ENCODE measurements around the gene LARGE1.

Gene LARGE1

GRCh38 chr22:33555814-33556522 is 364.3 kb downstream of the LARGE1 start:
- no peak overlapping the region for H3K4me3 ChIP-seq (ENCODE audit: low read depth, low read length)
- TF ChIP-seq MYC (IDR thresholded peaks at IDR 0.05; ENCODE audit: low read depth, low read length) (no peak), POLR2A (IDR thresholded peaks at IDR 0.05; ENCODE audit: extremely low read depth, insufficient read length) (no peak)
- TF ChIP-seq, protein P1, sequence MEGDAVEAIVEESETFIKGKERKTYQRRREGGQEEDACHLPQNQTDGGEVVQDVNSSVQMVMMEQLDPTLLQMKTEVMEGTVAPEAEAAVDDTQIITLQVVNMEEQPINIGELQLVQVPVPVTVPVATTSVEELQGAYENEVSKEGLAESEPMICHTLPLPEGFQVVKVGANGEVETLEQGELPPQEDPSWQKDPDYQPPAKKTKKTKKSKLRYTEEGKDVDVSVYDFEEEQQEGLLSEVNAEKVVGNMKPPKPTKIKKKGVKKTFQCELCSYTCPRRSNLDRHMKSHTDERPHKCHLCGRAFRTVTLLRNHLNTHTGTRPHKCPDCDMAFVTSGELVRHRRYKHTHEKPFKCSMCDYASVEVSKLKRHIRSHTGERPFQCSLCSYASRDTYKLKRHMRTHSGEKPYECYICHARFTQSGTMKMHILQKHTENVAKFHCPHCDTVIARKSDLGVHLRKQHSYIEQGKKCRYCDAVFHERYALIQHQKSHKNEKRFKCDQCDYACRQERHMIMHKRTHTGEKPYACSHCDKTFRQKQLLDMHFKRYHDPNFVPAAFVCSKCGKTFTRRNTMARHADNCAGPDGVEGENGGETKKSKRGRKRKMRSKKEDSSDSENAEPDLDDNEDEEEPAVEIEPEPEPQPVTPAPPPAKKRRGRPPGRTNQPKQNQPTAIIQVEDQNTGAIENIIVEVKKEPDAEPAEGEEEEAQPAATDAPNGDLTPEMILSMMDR (IDR thresholded peaks at IDR 0.05; ENCODE audit: low read depth, low read length): no peak
- TF ChIP-seq, protein P2, sequence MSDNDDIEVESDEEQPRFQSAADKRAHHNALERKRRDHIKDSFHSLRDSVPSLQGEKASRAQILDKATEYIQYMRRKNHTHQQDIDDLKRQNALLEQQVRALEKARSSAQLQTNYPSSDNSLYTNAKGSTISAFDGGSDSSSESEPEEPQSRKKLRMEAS (IDR thresholded peaks at IDR 0.05; ENCODE audit: low read depth, low read length): no peak
- no peak for DNase-seq (ENCODE audit: low read depth)

DNA sequence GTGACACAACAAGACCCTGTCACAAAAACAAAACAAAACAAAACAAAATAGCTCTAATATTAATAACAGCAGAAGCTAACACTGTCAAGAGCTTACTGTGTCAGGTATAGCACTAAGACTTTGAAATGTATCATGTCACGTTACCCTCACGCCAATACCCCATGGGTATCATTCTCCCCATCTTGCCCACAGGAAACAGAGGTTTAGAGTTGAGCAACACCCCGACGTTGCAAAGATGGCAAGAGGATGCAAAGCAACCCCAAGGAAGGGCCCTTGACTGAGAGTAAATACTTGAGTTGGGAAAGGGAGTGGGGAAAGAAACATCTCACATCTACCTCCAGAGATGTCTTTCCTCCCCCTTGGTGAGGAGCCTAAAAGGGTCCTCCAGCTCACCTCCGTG is 366.8 kb downstream of the LARGE1 start:
- no peak overlapping the region for H3K4me3 ChIP-seq (ENCODE audit: low read depth, low read length)
- peak; percentile 79 for DNase-seq (ENCODE audit: low read depth)
- TF ChIP-seq, protein P2 (IDR thresholded peaks at IDR 0.05; ENCODE audit: low read depth, low read length): no peak
- TF ChIP-seq, protein P1 (IDR thresholded peaks at IDR 0.05; ENCODE audit: low read depth, low read length): no peak
- TF ChIP-seq MYC (IDR thresholded peaks at IDR 0.05; ENCODE audit: low read depth, low read length) (no peak), POLR2A (IDR thresholded peaks at IDR 0.05; ENCODE audit: extremely low read depth, insufficient read length) (no peak)

GRCh38 chr22:33544707-33545106 is 375.6 kb downstream of the LARGE1 start:
- TF ChIP-seq, protein P2 (IDR thresholded peaks at IDR 0.05; ENCODE audit: low read depth, low read length): no peak
- TF ChIP-seq POLR2A (IDR thresholded peaks at IDR 0.05; ENCODE audit: extremely low read depth, insufficient read length) (no peak), MYC (IDR thresholded peaks at IDR 0.05; ENCODE audit: low read depth, low read length) (no peak)
- TF ChIP-seq, protein P1 (IDR thresholded peaks at IDR 0.05; ENCODE audit: low read depth, low read length): no peak
- H3K4me3 ChIP-seq (ENCODE audit: low read depth, low read length): no peak overlapping the region
- peak; percentile 21 for DNase-seq (ENCODE audit: low read depth)

DNA sequence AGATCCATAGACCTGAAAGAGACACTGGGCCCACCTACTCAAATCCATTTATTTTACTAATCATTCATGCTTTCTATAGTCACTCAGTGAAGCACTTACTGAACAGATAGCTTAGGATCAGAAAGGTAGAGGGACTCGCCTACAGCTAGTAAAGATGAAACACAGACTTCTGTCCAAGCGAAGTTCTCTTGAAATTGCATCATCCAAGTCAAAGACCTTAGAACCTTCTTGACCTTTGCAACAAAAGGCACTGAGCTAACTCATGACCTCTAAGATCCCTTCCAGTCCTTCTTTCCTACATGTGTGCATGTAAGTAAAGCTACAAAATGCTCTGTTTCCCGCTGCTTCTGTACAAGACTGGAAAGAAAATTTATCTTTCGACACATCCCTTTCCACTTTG is 377.6 kb downstream of the LARGE1 start:
- TF ChIP-seq, protein P1 (IDR thresholded peaks at IDR 0.05; ENCODE audit: low read depth, low read length): no peak
- no peak for TF ChIP-seq MYC (IDR thresholded peaks at IDR 0.05; ENCODE audit: low read depth, low read length)
- TF ChIP-seq, protein P2 (IDR thresholded peaks at IDR 0.05; ENCODE audit: low read depth, low read length): no peak
- no peak for TF ChIP-seq POLR2A (IDR thresholded peaks at IDR 0.05; ENCODE audit: extremely low read depth, insufficient read length)
- no peak overlapping the region for H3K4me3 ChIP-seq (ENCODE audit: low read depth, low read length)
- peak; percentile 7 for DNase-seq (ENCODE audit: low read depth)

DNA sequence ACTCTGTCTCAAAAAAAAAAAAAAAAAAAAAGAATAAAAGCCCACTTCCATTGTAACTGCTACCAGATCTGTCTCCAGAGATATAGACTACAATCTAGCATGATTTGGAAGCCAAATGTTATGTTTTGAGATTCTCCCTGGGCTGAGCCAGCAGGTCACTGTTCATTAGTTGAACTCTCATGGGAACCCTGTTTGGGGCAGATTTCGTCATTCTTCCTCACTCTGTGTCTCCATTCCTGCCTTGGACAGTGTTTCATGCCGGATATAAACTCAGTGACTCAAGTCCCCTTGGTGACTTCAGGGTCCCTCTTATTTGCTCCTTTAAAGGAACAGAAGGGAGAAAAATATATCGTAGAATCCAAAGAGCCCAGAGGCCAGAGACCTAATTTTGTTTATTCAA is 378.1 kb downstream of the LARGE1 start:
- DNase-seq (ENCODE audit: low read depth): peak; percentile 85
- H3K4me3 ChIP-seq (ENCODE audit: low read depth, low read length): no peak overlapping the region
- TF ChIP-seq, protein P1 (IDR thresholded peaks at IDR 0.05; ENCODE audit: low read depth, low read length): no peak
- TF ChIP-seq, protein P2 (IDR thresholded peaks at IDR 0.05; ENCODE audit: low read depth, low read length): no peak
- no peak for TF ChIP-seq MYC (IDR thresholded peaks at IDR 0.05; ENCODE audit: low read depth, low read length)

Measured in NB4 (cell line).